IMR-90 (cell line): ENCODE results near the gene LYRM4. TPM values are rescaled to one million over a fixed set of nuclear protein-coding genes. Genes with fewer than 3 reads are reported as not detected.

Experiments used
- ATAC-seq: fragments of 200-7000 bp; cut with Tn5 transposase; 2 replicates; pipeline ENCODE4 v1.9.1; 2020; ENCODE audit warnings: low read depth, mild to moderate bottlenecking, moderate library complexity
- BruUV-seq: library from RNA; stranded (reverse); fragments of 400-500 nt; replicated peaks from 2 replicates; lab custom pipeline; 2021; lab: Mats Ljungman, UMichigan
- CTCF ChIA-PET: fragments of 300-600 bp; formaldehyde crosslinking; extraction: SDS; loops from one replicate; lab custom pipeline; 2021; ENCODE audit warnings: antibody characterized with exemption; lab: Yijun Ruan, JAX
- POLR2A ChIA-PET: fragments of 300-600 bp; sonication (Branson Sonifier 250); formaldehyde crosslinking; loops from one replicate; lab custom pipeline; 2022; ENCODE audit warnings: antibody characterized with exemption; ENCODE audit not compliant: unreplicated experiment; lab: Charles Lee
- DNase-seq: peaks from one replicate; pipeline ENCODE4 v3.0.0; 2013
- H2AFZ ChIP-seq: replicated peaks from 2 replicates; pipeline ENCODE3; 2013; ENCODE audit warnings: low read length, mild to moderate bottlenecking; ENCODE audit not compliant: poor library complexity
- H2AK5ac ChIP-seq: 2 replicates; pipeline ENCODE4 v1.6.1; 2013; ENCODE audit warnings: low read depth, low read length, inconsistent platforms
- H2AK9ac ChIP-seq: replicated peaks from 2 replicates; pipeline ENCODE3; 2013; ENCODE audit warnings: mild to moderate bottlenecking, low read depth, low read length, moderate library complexity; ENCODE audit not compliant: poor library complexity
- H2BK120ac ChIP-seq: 2 replicates; pipeline ENCODE4 v1.6.1; 2013; ENCODE audit warnings: low read depth, low read length, inconsistent platforms
- H2BK15ac ChIP-seq: 3 replicates; pipeline ENCODE4 v1.6.1; 2013; ENCODE audit warnings: low read depth, low read length, inconsistent platforms
- H2BK20ac ChIP-seq: 2 replicates; pipeline ENCODE4 v1.6.1; 2013; ENCODE audit warnings: low read depth, mild to moderate bottlenecking, inconsistent platforms, low read length, moderate library complexity
- H2BK5ac ChIP-seq: 2 replicates; pipeline ENCODE4 v1.6.1; 2013; ENCODE audit warnings: mild to moderate bottlenecking, low read depth, low read length, inconsistent platforms; ENCODE audit not compliant: poor library complexity, severe bottlenecking
- H3K14ac ChIP-seq: replicated peaks from 2 replicates; pipeline ENCODE4 v1.6.1; 2013; ENCODE audit warnings: low read depth, low read length, inconsistent platforms
- H3K18ac ChIP-seq: 2 replicates; pipeline ENCODE4 v1.6.1; 2013; ENCODE audit warnings: low read depth, low read length, control low read depth
- H3K23ac ChIP-seq: 2 replicates; pipeline ENCODE4 v1.6.1; 2013; ENCODE audit warnings: low read depth, low read length, inconsistent platforms
- H3K27ac ChIP-seq: 2 replicates; pipeline ENCODE4 v1.5.1; 2013; ENCODE audit warnings: mild to moderate bottlenecking, control low read depth, low read length; ENCODE audit not compliant: insufficient read depth
- H3K27me3 ChIP-seq: 2 replicates; pipeline ENCODE4 v1.6.1; 2013; ENCODE audit warnings: low read length; ENCODE audit not compliant: control insufficient read depth, insufficient read depth
- H3K36me3 ChIP-seq: 2 replicates; pipeline ENCODE4 v1.6.1; 2013; ENCODE audit warnings: low read length, mixed read lengths; ENCODE audit not compliant: control insufficient read depth, insufficient read depth
- H3K4ac ChIP-seq: 2 replicates; pipeline ENCODE4 v1.6.1; 2013; ENCODE audit warnings: low read depth, low read length, inconsistent platforms
- H3K4me1 ChIP-seq: 2 replicates; pipeline ENCODE4 v1.6.1; 2013; ENCODE audit warnings: low read length, mixed read lengths; ENCODE audit not compliant: control insufficient read depth, insufficient read depth
- H3K4me2 ChIP-seq: 2 replicates; pipeline ENCODE4 v1.6.1; 2013; ENCODE audit warnings: low read depth, mild to moderate bottlenecking, control low read depth, low read length, moderate library complexity
- H3K4me3 ChIP-seq: 2 replicates; pipeline ENCODE4 v1.5.1; 2013; ENCODE audit warnings: low read depth, mild to moderate bottlenecking, control low read depth, low read length, moderate library complexity; ENCODE audit not compliant: insufficient read depth
- H3K56ac ChIP-seq: 2 replicates; pipeline ENCODE4 v1.6.1; 2013; ENCODE audit warnings: low read length, inconsistent platforms; ENCODE audit not compliant: insufficient read depth; ENCODE audit errors: extremely low read depth
- H3K79me1 ChIP-seq, 2 experiments: 2 replicates each; pipeline ENCODE4 v1.6.1; 2013; ENCODE audit warnings: low read length in 2 of 2, inconsistent platforms in 1 of 2, low read depth in 1 of 2
- H3K9ac ChIP-seq: 2 replicates; pipeline ENCODE4 v1.6.1; 2013; ENCODE audit warnings: low read depth, low read length, control low read depth
- H3K9me1 ChIP-seq: 2 replicates; pipeline ENCODE4 v1.6.1; 2013; ENCODE audit warnings: low read length, inconsistent platforms; ENCODE audit not compliant: insufficient read depth
- H3K9me3 ChIP-seq: 2 replicates; pipeline ENCODE4 v1.6.1; 2013; ENCODE audit warnings: low read length; ENCODE audit not compliant: control insufficient read depth, insufficient read depth
- H4K20me1 ChIP-seq: 2 replicates; pipeline ENCODE4 v1.6.1; 2013; ENCODE audit warnings: low read length, inconsistent platforms; ENCODE audit not compliant: insufficient read depth
- H4K5ac ChIP-seq: 2 replicates; pipeline ENCODE4 v1.6.1; 2013; ENCODE audit warnings: mild to moderate bottlenecking, low read depth, low read length, control low read depth
- H4K8ac ChIP-seq, 2 experiments: 2 replicates each; pipeline ENCODE4 v1.6.1; 2013; ENCODE audit warnings: low read depth in 2 of 2, low read length in 2 of 2, control low read depth in 1 of 2, inconsistent platforms in 1 of 2
- H4K91ac ChIP-seq: 2 replicates; pipeline ENCODE4 v1.6.1; 2013; ENCODE audit warnings: low read depth, low read length, inconsistent platforms; ENCODE audit not compliant: insufficient read depth
- MAFK ChIP-seq: IDR thresholded peaks from 2 replicates; pipeline ENCODE4 v1.6.1; 2012; ENCODE audit warnings: low read depth, low read length, improper control_type of control experiment
- USF2 ChIP-seq: fragments of 150-350 bp; IDR thresholded peaks from 2 replicates; pipeline ENCODE4 v1.6.1; 2017; ENCODE audit warnings: mild to moderate bottlenecking, antibody characterized with exemption, low read length, low read depth
- WGBS, 2 experiments: methylation state at CpG; one replicate each; pipeline versions ENCODE4 v1.1.5 to v1.1.7; 2013; ENCODE audit warnings: missing lambda C conversion rate in 2 of 2; ENCODE audit not compliant: insufficient read length in 1 of 2; ENCODE audit errors: extremely low coverage in 2 of 2; 5-methylcytosine and 5-hydroxymethylcytosine counted together
- dilution Hi-C: fragments of 300-500 bp; cut with HindIII; formaldehyde crosslinking; loops from one replicate; pipeline ENCODE4 v1.14.3; 2018; ENCODE audit warnings: low sequenced_read_pairs; ENCODE audit not compliant: unreplicated experiment
- in situ Hi-C: fragments of 300-500 bp; cut with MboI; formaldehyde crosslinking; loops from 3 replicates; pipeline ENCODE4 v1.14.3; 2019; ENCODE audit warnings: low sequenced_read_pairs, inconsistent platforms, mixed read lengths
- intact Hi-C: fragments of 100-400 bp; cut with micrococcal nuclease; formaldehyde crosslinking; loops from 2 replicates; pipeline ENCODE4 v1.10.0; 2022
- polyA plus RNA-seq, 3 experiments: library from polyadenylated mRNA; depleted of rRNA; stranded (reverse); fragments of >200 nt; gene quantifications; 2 replicates each; pipeline ENCODE4 v1.2.3, GENCODE V29; 2012; ENCODE audit warnings: low replicate concordance in 1 of 3
- total RNA-seq: library from RNA; depleted of rRNA; stranded (reverse); fragments of >200 nt; gene quantifications from 2 replicates; pipeline ENCODE4 v1.2.3, GENCODE V29; 2012

LYRM4 gene
- total and polyA plus RNA-seq, 2 of the 4 experiments (the other 2 are of a cell fraction), result 11.5 to 26.6 TPM

DNA sequence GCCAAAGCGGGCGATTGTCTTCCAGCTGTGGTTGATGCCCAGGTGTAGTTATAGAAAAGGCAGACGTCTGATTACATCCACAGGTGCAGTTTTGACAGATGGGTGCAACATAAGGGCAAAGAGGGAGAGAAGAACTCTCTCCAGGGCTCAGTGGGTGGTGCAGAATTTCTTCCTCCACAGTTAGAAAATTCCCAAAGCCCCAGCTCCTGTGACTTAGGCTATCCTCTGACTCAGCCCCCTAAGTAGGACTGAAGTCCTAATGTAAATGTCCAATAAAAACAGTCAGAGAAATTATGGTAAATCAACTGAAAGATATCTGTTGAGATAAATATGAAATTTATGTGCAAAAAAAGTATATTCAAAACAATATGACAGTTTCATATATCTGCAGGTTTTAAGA, 31.4 kb downstream of the LYRM4 start:
- ATAC-seq, result no peak
- in situ Hi-C loops, result no loop called here

More for the DNA sequence above, 31.4 kb downstream of the LYRM4 start:
- Histone ChIP-seq H3K4me3 (no peak overlapping the region), H3K9ac (no peak overlapping the region), H3K9me3 (no peaks in the 10 kb centered on the region), H4K91ac (no peak overlapping the region), H2AFZ (no peak overlapping the region), H3K79me1 (peaks cover 0 to 3% of the 10 kb centered on the region in 2 experiments; a peak in 1 of 4 replicates), H3K36me3 (0 out of 2 replicates have a peak, but pooled peaks cover 1% of the 10 kb centered on the region), H3K9me1 (no peaks in the 10 kb centered on the region), H2BK15ac (no peak overlapping the region), H2BK120ac (no peak overlapping the region), H3K56ac (no peak overlapping the region), H2AK9ac (no peak overlapping the region), H2BK5ac (no peak overlapping the region), H3K14ac (no peak overlapping the region), H4K20me1 (no peaks in the 10 kb centered on the region), H2AK5ac (no peak overlapping the region), H3K18ac (no peak overlapping the region), H3K27me3 (no peaks in the 10 kb centered on the region), H3K23ac (no peak overlapping the region), H2BK20ac (no peak overlapping the region), H4K8ac (no peak overlapping the region), H4K5ac (no peak overlapping the region), H3K4me1 (peaks cover 2% of the 10 kb centered on the region; the same call in 1 of the 2 replicates), H3K4ac (no peak overlapping the region), H3K4me2 (no peak overlapping the region), H3K27ac (no peak overlapping the region)
- DNase-seq, result no peak
- no peak for TF ChIP-seq MAFK
- TF ChIP-seq USF2, result no peak
- BruUV-seq, result no TSS peak
- ChIA-PET POLR2A (no interaction called here), CTCF (interaction anchor here (0.9 to 1.7 kb wide), 2 partner anchors 9 to 86 kb away, joined by 3 to 5 read pairs; no protein-coding TSS in a partner anchor)
- intact Hi-C loops (no loop called here), dilution Hi-C loops (no loop called here)
- WGBS, 2 experiments, result no CpG with 5 or more reads among the region's 3 CpGs
